HEK293 (cell line): ENCODE results near the gene CNBP.

Experiments used
- EGR2 ChIP-seq: fragments of 450-650 bp; formaldehyde crosslinking; IDR thresholded peaks from 2 replicates; pipeline ENCODE4 v1.5.1; 2016; ENCODE audit warnings: low read depth, missing biosample characterization, missing genetic modification characterization
- GLIS2 ChIP-seq: fragments of 450-650 bp; formaldehyde crosslinking; IDR thresholded peaks from 2 replicates; pipeline ENCODE4 v1.5.1; 2016; ENCODE audit warnings: missing biosample characterization, missing genetic modification characterization
- YY2 ChIP-seq: fragments of 450-650 bp; formaldehyde crosslinking; IDR thresholded peaks from 2 replicates; pipeline ENCODE4 v1.5.1; 2016; ENCODE audit warnings: missing biosample characterization, missing genetic modification characterization
- ZBTB26 ChIP-seq: fragments of 450-650 bp; formaldehyde crosslinking; optimal IDR thresholded peaks from 2 replicates; pipeline ENCODE3; 2016; ENCODE audit warnings: missing biosample characterization, mild to moderate bottlenecking, missing genetic modification characterization
- ZFP37 ChIP-seq: fragments of 450-650 bp; formaldehyde crosslinking; IDR thresholded peaks from 2 replicates; pipeline ENCODE4 v1.5.1; 2016; ENCODE audit warnings: missing biosample characterization, missing genetic modification characterization
- ZNF155 ChIP-seq: fragments of 450-650 bp; formaldehyde crosslinking; IDR thresholded peaks from 2 replicates; pipeline ENCODE4 v1.5.1; 2016; ENCODE audit warnings: missing biosample characterization, missing genetic modification characterization
- ZNF184 ChIP-seq: fragments of 450-650 bp; IDR thresholded peaks from 2 replicates; pipeline ENCODE4 v1.5.1; 2018; ENCODE audit warnings: missing biosample characterization, mild to moderate bottlenecking, missing genetic modification characterization
- ZNF2 ChIP-seq: fragments of 450-650 bp; formaldehyde crosslinking; IDR thresholded peaks from 2 replicates; pipeline ENCODE4 v1.5.1; 2016; ENCODE audit warnings: missing biosample characterization, missing genetic modification characterization
- ZNF223 ChIP-seq: fragments of 450-650 bp; formaldehyde crosslinking; IDR thresholded peaks from 2 replicates; pipeline ENCODE4 v1.5.1; 2016; ENCODE audit warnings: missing biosample characterization, missing genetic modification characterization
- ZNF23 ChIP-seq: fragments of 450-650 bp; formaldehyde crosslinking; IDR thresholded peaks from 2 replicates; pipeline ENCODE4 v1.5.1; 2016; ENCODE audit warnings: missing biosample characterization, missing genetic modification characterization, borderline replicate concordance
- ZNF335 ChIP-seq: fragments of 450-650 bp; formaldehyde crosslinking; conservative IDR thresholded peaks from 2 replicates; pipeline ENCODE4 v1.5.1; 2016; ENCODE audit warnings: missing biosample characterization, missing genetic modification characterization
- ZNF341 ChIP-seq: fragments of 450-650 bp; formaldehyde crosslinking; IDR thresholded peaks from 2 replicates; pipeline ENCODE4; 2016; ENCODE audit warnings: low read depth, missing biosample characterization, missing genetic modification characterization
- ZNF529 ChIP-seq: fragments of 450-650 bp; formaldehyde crosslinking; IDR thresholded peaks from 2 replicates; pipeline ENCODE4 v1.5.1; 2017; ENCODE audit warnings: missing genetic modification characterization, missing biosample characterization; ENCODE audit not compliant: insufficient replicate concordance
- ZNF596 ChIP-seq: fragments of 450-650 bp; IDR thresholded peaks from 2 replicates; pipeline ENCODE4 v1.5.0; 2018; ENCODE audit warnings: missing biosample characterization, mild to moderate bottlenecking, missing genetic modification characterization, moderate library complexity
- ZNF629 ChIP-seq: fragments of 450-650 bp; formaldehyde crosslinking; IDR thresholded peaks from 2 replicates; pipeline ENCODE4 v1.5.1; 2017; ENCODE audit warnings: missing biosample characterization, missing genetic modification characterization
- ZNF701 ChIP-seq: fragments of 450-650 bp; formaldehyde crosslinking; IDR thresholded peaks from 2 replicates; pipeline ENCODE4 v1.5.1; 2016; ENCODE audit warnings: missing biosample characterization, missing genetic modification characterization
- ZSCAN30 ChIP-seq: fragments of 450-650 bp; IDR thresholded peaks from 2 replicates; pipeline ENCODE4 v1.5.1; 2018; ENCODE audit warnings: missing biosample characterization, mild to moderate bottlenecking, missing genetic modification characterization, moderate library complexity
- ZSCAN5A ChIP-seq: fragments of 450-650 bp; formaldehyde crosslinking; IDR thresholded peaks from 2 replicates; pipeline ENCODE4 v1.5.1; 2016; ENCODE audit warnings: missing biosample characterization, missing genetic modification characterization
- TF ChIP-seq, protein P1 (sequence below): fragments of 450-650 bp; formaldehyde crosslinking; IDR thresholded peaks from 2 replicates; pipeline ENCODE4 v1.5.0; 2017; ENCODE audit warnings: missing biosample characterization, missing genetic modification characterization, borderline replicate concordance
- TF ChIP-seq, protein P2 (sequence below): fragments of 450-650 bp; formaldehyde crosslinking; IDR thresholded peaks from 2 replicates; pipeline ENCODE4 v1.5.1; 2016; ENCODE audit warnings: missing biosample characterization, missing genetic modification characterization
- TF ChIP-seq, protein P3 (sequence below): fragments of 450-650 bp; formaldehyde crosslinking; IDR thresholded peaks from 2 replicates; pipeline ENCODE4 v1.5.1; 2016; ENCODE audit warnings: missing biosample characterization, missing genetic modification characterization, borderline replicate concordance
- TF ChIP-seq, protein P4 (sequence below): fragments of 450-650 bp; formaldehyde crosslinking; IDR thresholded peaks from 2 replicates; pipeline ENCODE4; 2016; ENCODE audit warnings: missing biosample characterization, missing genetic modification characterization
- TF ChIP-seq, protein P5 (sequence below): sonication (generic); formaldehyde crosslinking; IDR thresholded peaks from 2 replicates; pipeline ENCODE4 v1.8.1; 2022; ENCODE audit warnings: mild to moderate bottlenecking, moderate library complexity, missing genetic modification reagents

CNBP gene

GRCh38 chr3:129183569-129184395 lies at the start of gene CNBP (continued):
- TF ChIP-seq, protein P1, sequence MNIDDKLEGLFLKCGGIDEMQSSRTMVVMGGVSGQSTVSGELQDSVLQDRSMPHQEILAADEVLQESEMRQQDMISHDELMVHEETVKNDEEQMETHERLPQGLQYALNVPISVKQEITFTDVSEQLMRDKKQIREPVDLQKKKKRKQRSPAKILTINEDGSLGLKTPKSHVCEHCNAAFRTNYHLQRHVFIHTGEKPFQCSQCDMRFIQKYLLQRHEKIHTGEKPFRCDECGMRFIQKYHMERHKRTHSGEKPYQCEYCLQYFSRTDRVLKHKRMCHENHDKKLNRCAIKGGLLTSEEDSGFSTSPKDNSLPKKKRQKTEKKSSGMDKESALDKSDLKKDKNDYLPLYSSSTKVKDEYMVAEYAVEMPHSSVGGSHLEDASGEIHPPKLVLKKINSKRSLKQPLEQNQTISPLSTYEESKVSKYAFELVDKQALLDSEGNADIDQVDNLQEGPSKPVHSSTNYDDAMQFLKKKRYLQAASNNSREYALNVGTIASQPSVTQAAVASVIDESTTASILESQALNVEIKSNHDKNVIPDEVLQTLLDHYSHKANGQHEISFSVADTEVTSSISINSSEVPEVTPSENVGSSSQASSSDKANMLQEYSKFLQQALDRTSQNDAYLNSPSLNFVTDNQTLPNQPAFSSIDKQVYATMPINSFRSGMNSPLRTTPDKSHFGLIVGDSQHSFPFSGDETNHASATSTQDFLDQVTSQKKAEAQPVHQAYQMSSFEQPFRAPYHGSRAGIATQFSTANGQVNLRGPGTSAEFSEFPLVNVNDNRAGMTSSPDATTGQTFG (tag by site-specific recombination), result peak; percentile 60; the same call in 1 of the 2 replicates
- TF ChIP-seq ZSCAN5A (tag by site-specific recombination) (0 out of 2 replicates have a peak, but pooled peaks have one; percentile 64), ZNF529 (tag by site-specific recombination) (no peak), YY2 (tag by site-specific recombination) (peak; percentile 83), ZNF596 (tag by site-specific recombination) (no peak), ZNF335 (tag by site-specific recombination) (peak; percentile 97), ZNF184 (tag by site-specific recombination) (0 out of 2 replicates have a peak, but pooled peaks have one; percentile 26), ZNF701 (no peak), ZNF341 (tag by site-specific recombination) (peak; percentile 20; the same call in 1 of the 2 replicates), ZBTB26 (peak; percentile 86), ZNF155 (tag by site-specific recombination) (no peak), GLIS2 (tag by site-specific recombination) (peak; percentile 68; the same call in 1 of the 2 replicates), EGR2 (tag by site-specific recombination) (peak; percentile 49), ZFP37 (tag by site-specific recombination) (peak; percentile 47; the same call in 1 of the 2 replicates), ZNF629 (tag by site-specific recombination) (0 out of 2 replicates have a peak, but pooled peaks have one; percentile 32), ZNF23 (tag by site-specific recombination) (no peak), ZNF223 (tag by site-specific recombination) (peak; percentile 90), ZSCAN30 (tag by site-specific recombination) (0 out of 2 replicates have a peak, but pooled peaks have one; percentile 54), ZNF2 (0 out of 2 replicates have a peak, but pooled peaks have one; percentile 48)
- TF ChIP-seq, protein P2, sequence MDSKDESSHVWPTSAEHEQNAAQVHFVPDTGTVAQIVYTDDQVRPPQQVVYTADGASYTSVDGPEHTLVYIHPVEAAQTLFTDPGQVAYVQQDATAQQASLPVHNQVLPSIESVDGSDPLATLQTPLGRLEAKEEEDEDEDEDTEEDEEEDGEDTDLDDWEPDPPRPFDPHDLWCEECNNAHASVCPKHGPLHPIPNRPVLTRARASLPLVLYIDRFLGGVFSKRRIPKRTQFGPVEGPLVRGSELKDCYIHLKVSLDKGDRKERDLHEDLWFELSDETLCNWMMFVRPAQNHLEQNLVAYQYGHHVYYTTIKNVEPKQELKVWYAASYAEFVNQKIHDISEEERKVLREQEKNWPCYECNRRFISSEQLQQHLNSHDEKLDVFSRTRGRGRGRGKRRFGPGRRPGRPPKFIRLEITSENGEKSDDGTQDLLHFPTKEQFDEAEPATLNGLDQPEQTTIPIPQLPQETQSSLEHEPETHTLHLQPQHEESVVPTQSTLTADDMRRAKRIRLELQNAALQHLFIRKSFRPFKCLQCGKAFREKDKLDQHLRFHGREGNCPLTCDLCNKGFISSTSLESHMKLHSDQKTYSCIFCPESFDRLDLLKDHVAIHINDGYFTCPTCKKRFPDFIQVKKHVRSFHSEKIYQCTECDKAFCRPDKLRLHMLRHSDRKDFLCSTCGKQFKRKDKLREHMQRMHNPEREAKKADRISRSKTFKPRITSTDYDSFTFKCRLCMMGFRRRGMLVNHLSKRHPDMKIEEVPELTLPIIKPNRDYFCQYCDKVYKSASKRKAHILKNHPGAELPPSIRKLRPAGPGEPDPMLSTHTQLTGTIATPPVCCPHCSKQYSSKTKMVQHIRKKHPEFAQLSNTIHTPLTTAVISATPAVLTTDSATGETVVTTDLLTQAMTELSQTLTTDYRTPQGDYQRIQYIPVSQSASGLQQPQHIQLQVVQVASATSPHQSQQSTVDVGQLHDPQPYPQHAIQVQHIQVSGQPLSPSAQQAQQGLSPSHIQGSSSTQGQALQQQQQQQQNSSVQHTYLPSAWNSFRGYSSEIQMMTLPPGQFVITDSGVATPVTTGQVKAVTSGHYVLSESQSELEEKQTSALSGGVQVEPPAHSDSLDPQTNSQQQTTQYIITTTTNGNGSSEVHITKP (tag by site-specific recombination), result no peak
- TF ChIP-seq, protein P3, sequence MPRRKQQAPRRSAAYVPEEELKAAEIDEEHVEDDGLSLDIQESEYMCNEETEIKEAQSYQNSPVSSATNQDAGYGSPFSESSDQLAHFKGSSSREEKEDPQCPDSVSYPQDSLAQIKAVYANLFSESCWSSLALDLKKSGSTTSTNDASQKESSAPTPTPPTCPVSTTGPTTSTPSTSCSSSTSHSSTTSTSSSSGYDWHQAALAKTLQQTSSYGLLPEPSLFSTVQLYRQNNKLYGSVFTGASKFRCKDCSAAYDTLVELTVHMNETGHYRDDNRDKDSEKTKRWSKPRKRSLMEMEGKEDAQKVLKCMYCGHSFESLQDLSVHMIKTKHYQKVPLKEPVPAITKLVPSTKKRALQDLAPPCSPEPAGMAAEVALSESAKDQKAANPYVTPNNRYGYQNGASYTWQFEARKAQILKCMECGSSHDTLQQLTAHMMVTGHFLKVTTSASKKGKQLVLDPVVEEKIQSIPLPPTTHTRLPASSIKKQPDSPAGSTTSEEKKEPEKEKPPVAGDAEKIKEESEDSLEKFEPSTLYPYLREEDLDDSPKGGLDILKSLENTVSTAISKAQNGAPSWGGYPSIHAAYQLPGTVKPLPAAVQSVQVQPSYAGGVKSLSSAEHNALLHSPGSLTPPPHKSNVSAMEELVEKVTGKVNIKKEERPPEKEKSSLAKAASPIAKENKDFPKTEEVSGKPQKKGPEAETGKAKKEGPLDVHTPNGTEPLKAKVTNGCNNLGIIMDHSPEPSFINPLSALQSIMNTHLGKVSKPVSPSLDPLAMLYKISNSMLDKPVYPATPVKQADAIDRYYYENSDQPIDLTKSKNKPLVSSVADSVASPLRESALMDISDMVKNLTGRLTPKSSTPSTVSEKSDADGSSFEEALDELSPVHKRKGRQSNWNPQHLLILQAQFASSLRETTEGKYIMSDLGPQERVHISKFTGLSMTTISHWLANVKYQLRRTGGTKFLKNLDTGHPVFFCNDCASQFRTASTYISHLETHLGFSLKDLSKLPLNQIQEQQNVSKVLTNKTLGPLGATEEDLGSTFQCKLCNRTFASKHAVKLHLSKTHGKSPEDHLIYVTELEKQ (tag by site-specific recombination), result no peak
- TF ChIP-seq, protein P4, sequence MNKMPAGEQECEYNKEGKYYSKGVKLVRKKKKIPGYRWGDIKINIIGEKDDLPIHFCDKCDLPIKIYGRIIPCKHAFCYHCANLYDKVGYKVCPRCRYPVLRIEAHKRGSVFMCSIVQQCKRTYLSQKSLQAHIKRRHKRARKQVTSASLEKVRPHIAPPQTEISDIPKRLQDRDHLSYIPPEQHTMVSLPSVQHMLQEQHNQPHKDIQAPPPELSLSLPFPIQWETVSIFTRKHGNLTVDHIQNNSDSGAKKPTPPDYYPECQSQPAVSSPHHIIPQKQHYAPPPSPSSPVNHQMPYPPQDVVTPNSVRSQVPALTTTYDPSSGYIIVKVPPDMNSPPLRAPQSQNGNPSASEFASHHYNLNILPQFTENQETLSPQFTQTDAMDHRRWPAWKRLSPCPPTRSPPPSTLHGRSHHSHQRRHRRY, result no peak
- TF ChIP-seq, protein P5, sequence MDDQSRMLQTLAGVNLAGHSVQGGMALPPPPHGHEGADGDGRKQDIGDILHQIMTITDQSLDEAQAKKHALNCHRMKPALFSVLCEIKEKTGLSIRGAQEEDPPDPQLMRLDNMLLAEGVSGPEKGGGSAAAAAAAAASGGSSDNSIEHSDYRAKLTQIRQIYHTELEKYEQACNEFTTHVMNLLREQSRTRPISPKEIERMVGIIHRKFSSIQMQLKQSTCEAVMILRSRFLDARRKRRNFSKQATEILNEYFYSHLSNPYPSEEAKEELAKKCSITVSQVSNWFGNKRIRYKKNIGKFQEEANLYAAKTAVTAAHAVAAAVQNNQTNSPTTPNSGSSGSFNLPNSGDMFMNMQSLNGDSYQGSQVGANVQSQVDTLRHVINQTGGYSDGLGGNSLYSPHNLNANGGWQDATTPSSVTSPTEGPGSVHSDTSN, result peak; percentile 52; the same call in 1 of the 2 replicates
